IPS-NIHi7 (cell line): ENCODE measurements around the gene GEMIN7.

Experiments used
- DNase-seq: peaks from one replicate; pipeline ENCODE4 v3.0.0; 2012; ENCODE audit warnings: mixed read lengths; ENCODE audit errors: extremely low spot score

The GEMIN7 gene

DNA sequence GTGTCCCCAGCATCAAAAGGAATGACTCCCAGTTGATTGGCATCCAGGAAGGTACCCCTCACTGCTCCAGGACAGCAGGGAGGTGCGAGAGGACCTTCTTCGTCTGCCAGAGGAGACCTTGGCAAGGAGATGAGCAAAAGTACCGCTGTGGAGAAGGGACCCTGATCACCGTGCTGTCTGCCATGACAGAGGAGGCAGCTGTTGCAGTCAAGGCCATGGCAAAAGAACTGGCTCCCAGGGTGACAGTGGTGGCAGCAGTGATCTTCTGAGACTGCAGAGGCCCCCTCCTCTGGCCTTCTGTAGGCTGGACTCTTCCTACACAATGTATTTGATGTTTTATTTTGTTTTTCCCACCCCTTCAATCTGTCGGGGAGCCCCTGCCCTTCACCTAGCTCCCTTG is 49.7 kb downstream of the GEMIN7 start:
- no peak for DNase-seq

DNA sequence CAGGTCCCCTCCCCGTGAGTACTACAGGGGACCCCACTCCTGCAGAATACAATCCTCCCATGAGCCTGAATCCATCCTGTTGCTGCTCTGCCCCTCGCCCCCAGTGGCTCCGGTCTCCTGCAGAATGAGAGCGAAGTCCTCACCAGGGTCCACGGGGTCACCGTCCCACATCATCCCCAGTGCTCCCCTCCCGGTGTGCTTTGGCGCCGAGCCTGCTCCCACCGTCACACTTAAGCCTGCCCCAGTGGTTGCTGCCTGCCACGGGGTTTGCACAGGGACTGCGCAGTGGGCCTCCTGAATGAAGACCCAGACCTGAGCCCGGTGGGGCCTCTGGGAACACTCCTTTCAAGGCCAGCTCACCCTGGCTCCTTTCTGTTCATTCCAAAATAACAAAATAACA is 51.2 kb downstream of the GEMIN7 start:
- DNase-seq: no peak

DNA sequence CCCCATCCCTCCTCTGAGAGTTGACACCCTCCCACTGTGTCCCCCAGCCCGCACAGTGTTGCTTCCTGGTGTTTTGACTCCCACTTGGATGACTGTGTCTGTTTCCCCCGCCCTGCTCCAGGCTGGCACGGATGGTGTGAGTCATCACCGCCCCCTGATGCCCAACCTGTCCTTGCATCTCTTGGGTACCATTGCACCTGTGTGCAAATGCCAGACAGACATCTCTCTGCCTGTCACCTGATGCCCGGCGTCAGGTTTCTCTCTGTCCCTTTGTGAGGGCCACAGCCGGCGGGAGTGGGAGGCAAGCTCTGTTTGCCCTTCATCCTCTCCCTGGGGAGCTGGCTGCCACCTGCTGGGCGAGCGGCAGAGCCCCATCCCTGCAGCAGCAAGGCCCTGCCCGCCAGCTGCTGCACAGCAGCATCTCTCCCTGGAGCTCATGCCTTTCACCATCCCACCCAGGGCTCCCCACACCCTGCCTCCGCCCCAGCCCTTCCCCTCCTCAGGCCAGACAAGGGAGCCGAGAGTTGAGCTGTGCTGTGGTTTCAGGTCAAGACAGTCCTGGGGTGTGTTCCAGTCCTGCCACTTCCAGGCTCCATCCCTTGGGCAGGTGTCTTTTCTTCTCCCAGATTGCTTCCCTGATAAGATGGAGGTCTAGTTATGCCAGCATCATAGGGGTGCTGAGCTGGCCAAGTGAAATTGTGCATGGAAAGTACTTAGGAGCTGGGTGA is 52.0 kb downstream of the GEMIN7 start:
- DNase-seq: no peak

DNA sequence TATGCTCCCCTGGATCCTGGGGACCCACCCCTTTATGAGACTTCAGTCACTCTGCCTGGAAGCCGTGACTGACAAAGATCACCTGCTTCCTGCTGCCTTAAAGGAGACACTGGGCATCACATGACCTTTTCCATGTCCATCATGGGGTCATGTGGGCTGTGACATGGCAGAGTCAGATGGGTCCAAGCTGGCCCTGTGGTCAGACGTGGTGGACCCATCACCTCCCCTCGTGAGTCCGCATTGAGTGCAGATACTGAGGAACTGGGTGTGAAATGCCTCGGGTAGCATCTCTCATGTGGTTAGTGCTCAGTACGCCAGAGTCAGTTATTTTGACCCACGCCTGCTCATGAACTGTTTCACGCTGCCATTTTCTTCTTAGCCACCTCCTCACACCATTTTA is 54.6 kb downstream of the GEMIN7 start:
- DNase-seq: no peak

DNA sequence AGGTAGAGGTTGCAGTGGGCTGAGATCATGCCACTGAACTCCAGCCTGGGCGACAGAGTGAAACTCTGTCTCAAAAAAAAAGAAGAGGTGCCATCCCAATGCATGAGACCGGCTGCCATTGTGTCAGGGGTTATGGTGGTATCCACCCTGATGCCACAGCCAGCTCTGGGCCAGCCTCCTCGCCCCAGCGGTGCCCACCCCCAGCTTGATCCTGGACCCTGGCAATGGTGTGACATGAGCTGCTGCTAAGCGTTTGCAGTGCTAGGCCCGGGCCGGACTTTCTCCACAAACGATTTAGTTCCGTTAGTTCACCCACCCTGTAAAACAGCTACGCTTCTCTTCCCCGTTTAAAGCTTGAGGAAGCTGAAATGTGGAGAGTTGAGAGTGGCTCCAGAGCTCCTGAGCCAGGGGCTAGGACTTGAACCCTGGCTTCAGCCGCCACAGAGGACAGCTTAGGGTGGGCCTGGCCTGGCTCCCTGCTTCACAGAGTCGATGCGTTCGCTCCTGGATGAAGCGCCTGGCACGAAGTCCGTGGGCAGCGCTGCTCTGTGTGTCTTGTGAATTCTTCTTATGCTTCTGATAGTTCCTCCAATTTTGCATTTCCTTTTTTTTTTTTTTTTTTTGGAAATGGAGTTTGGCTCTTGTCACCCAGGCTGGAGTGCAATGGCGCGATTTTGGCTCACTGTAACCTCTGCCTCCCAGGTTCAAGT is 56.3 kb downstream of the GEMIN7 start:
- no peak for DNase-seq

- DNase-seq: peak; percentile 53
Measured at GRCh38 chr19:45136507-45137178, 57.6 kb downstream of the GEMIN7 start.

GRCh38 chr19:45137179-45137761 is 58.2 kb downstream of the GEMIN7 start:
- DNase-seq: no peak

DNA sequence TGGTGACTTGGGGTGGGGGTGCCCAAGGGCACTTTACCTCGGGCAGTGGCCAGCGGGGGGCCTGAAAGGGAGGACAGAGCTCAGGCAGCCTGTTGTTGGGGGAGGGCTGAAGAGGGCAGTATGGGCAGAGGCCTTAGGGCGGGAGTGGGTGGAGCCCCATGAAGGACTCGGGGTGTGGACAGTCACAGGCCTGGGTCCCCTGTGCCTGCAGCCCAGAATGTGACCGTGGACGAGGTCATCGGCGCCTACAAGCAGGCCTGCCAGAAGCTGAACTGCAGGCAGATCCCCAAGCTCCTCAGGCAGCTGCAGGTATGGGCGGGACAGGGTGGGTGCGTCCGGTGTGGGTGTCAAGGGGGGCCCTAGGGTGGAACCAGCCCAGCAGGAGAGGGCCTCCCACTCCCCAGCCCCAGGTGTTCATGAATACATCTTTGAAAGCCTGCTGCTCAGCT is 59.3 kb downstream of the GEMIN7 start:
- DNase-seq: no peak

DNA sequence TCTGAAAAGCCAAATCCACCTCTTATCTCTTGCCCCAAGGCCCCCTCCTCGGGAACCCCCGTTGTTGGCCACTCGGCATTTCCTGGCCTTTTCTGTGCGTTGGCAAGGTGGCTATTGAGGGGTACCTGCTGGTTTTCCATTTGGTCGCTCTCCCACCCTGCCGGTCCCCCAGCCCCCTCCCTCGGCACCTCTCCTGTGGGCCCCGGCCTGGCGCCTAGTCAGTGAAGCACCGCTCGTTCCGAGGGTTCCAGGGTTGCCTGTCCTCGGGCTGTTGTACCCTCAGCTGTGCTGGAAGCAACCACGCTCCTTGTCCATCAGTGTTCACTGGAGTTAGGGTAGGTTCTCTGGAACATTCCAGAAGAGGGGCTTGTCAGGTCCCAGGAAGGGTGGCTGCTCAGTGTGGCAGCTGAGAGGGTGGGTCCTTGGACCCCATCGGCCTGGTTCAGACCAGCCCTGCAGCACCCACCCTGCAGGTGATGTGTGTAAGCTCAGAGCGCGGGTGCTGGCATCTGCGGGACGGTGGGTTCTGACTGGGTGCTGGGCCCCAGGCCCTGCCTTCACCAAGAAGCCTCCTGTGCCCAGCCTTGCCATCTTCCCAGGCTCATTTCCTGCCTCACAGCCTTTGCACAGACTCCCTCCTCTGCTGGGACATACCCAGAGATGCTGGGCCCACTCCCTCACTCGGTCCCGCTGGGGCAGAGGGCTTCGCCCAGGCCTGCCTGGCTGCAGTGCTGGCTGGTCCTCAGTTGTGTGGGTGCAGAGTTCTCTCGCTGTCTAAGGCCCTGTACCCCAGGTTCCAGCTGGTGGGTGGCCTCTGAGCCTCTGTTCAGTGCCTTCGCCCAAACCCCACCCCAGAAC is 60.5 kb downstream of the GEMIN7 start:
- no peak for DNase-seq

DNA sequence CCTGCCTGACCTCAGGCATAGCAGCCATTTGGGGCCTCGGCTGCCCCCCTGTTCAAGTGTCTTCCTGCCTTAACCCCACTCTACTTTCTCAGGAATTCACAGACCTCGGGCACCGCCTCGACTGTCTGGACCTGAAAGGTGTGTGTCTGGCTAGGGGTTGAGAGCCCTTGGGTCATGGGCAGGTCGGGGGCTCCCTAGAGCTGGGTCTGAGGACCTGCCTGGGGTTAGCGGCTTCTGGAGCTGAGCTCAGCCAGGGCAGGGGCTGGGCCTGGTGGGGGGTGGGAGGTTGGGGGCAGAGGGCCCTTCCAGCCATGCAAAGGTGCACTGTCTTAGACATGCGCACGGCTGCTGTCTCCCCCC is 61.1 kb downstream of the GEMIN7 start:
- no peak for DNase-seq

- no peak for DNase-seq
Measured at GRCh38 chr19:45140533-45140932, 61.5 kb downstream of the GEMIN7 start.
